Lung (tissue), 12 donors: Measurements from ENCODE around the gene C12orf75. TPM values are rescaled to one million over a fixed set of nuclear protein-coding genes. Genes with fewer than 3 reads are reported as not detected.
"Not testable (repeated sequence)": the region's sequence is repeated elsewhere in the genome, so short reads cannot be mapped to it uniquely, and the experiment has no call there.

Experiments used
- ATAC-seq: fragments of 200-7000 bp; cut with Tn5 transposase; one replicate; pipeline ENCODE4 v1.9.1; 2020; ENCODE audit warnings: moderate number of reproducible peaks; ENCODE audit not compliant: insufficient read depth, low FRiP score
- DNase-seq, 3 donors: peaks; one replicate each; pipeline ENCODE4 v3.0.0-alpha.2; 2013 to 2017
- H3K27ac ChIP-seq, 2 donors: one replicate each; pipeline ENCODE4 v1.5.1; 2013; ENCODE audit warnings: mild to moderate bottlenecking in 2 of 2, moderate library complexity in 2 of 2, control low read depth in 1 of 2, inconsistent platforms in 1 of 2, low read depth in 1 of 2, low read length in 1 of 2
- H3K27me3 ChIP-seq, 3 donors: one replicate each; pipeline ENCODE4 v1.5.1; 2013; ENCODE audit warnings: low read length in 2 of 3; ENCODE audit not compliant: control insufficient read depth in 3 of 3, insufficient read depth in 3 of 3
- H3K36me3 ChIP-seq, 4 donors: one replicate each; pipeline ENCODE4 v1.5.1; 2013; ENCODE audit warnings: low read length in 4 of 4, mild to moderate bottlenecking in 1 of 4, moderate library complexity in 1 of 4; ENCODE audit not compliant: control insufficient read depth in 4 of 4, insufficient read depth in 4 of 4
- H3K4me1 ChIP-seq, 5 donors: one replicate each; pipeline ENCODE4 v1.5.1; 2013; ENCODE audit warnings: low read length in 5 of 5, mild to moderate bottlenecking in 2 of 5, moderate library complexity in 1 of 5; ENCODE audit not compliant: control insufficient read depth in 5 of 5, insufficient read depth in 5 of 5
- H3K4me3 ChIP-seq: one replicate; pipeline ENCODE4 v1.5.1; 2013; ENCODE audit warnings: mild to moderate bottlenecking, control low read depth, moderate library complexity
- H3K9ac ChIP-seq, 2 donors: one replicate each; pipeline ENCODE4 v1.5.1; 2013; ENCODE audit warnings: low read length in 2 of 2, control low read depth in 1 of 2; ENCODE audit not compliant: insufficient read depth in 1 of 2
- H3K9me3 ChIP-seq, 4 donors: one replicate each; pipeline ENCODE4 v1.5.1; 2013; ENCODE audit warnings: low read length in 3 of 4, mild to moderate bottlenecking in 1 of 4, moderate library complexity in 1 of 4; ENCODE audit not compliant: control insufficient read depth in 4 of 4, insufficient read depth in 3 of 4
- CTCF ChIP-seq: IDR thresholded peaks from 2 replicates; pipeline ENCODE4 v1.5.1; 2012; ENCODE audit warnings: mild to moderate bottlenecking; ENCODE audit errors: control extremely low read depth, extremely low read depth
- WGBS, 2 donors: extraction: QIAGEN DNeasy Blood & Tissue Kit; methylation state at CpG; one replicate each; pipeline ENCODE4 v1.1.7; 2013; 5-methylcytosine and 5-hydroxymethylcytosine counted together
- polyA plus RNA-seq, 2 donors: library from polyadenylated mRNA; stranded (reverse); fragments of 200-250 nt; gene quantifications; one replicate each; pipeline ENCODE4 v1.2.1, GENCODE V29; 2013
- total RNA-seq, 2 donors: library from RNA; depleted of rRNA in 1 of 2; stranded (reverse); fragments of >200 nt in 1 of 2; gene quantifications; one replicate each; pipeline ENCODE4 v1.2.1, GENCODE V29; 2014 to 2021
- donor health status: control.
- donor health status: control.
- donor health status: Bipolar disorder and iron deficiency.
- donor health status: healthy.
- donor health status: DM: yes; HTN: yes; CAD: no.

C12orf75 gene
- total and polyA plus RNA-seq, 4 donors = 7.0 to 26.7 (median 17.2) TPM

- no peak overlapping the region for H3K4me3 ChIP-seq
- no peaks in the 10 kb centered on the region for H3K27me3 ChIP-seq
- no peak overlapping the region for H3K27ac ChIP-seq
- DNase-seq (no peak), ATAC-seq (no peak)
- H3K36me3 ChIP-seq = no peaks in the 10 kb centered on the region
- H3K9me3 ChIP-seq = no peaks in the 10 kb centered on the region
- H3K9ac ChIP-seq = no peak overlapping the region
- H3K4me1 ChIP-seq = no peaks in the 10 kb centered on the region
- no peak for TF ChIP-seq CTCF
- 97% methylated on average over 4 of the region's 4 CpGs for WGBS, 2 donors
Observed at GRCh38 chr12:105401198-105401597, 70.7 kb downstream of the C12orf75 start.

GRCh38 chr12:105402366-105402765, 71.9 kb downstream of the C12orf75 start:
- Histone ChIP-seq H3K4me1 (no peaks in the 10 kb centered on the region), H3K9me3 (no peaks in the 10 kb centered on the region), H3K9ac (no peak overlapping the region), H3K4me3 (no peak overlapping the region), H3K36me3 (no peaks in the 10 kb centered on the region), H3K27me3 (no peaks in the 10 kb centered on the region), H3K27ac (no peak overlapping the region)
- ATAC-seq (no peak), DNase-seq (no peak)
- WGBS, 2 donors = 95 to 97% methylated on average over 5 of the region's 5 CpGs
- no peak for TF ChIP-seq CTCF

GRCh38 chr12:105403095-105403494, 72.6 kb downstream of the C12orf75 start:
- 86 to 95% methylated on average over 1 of the region's 1 CpG for WGBS, 2 donors
- no peak for TF ChIP-seq CTCF
- Histone ChIP-seq H3K9ac (no peak overlapping the region), H3K9me3 (no peaks in the 10 kb centered on the region), H3K36me3 (no peaks in the 10 kb centered on the region), H3K4me3 (no peak overlapping the region), H3K27me3 (no peaks in the 10 kb centered on the region), H3K4me1 (peaks cover 0 to under 1% (median 0%) of the 10 kb centered on the region in 5 donors), H3K27ac (no peak overlapping the region)
- ATAC-seq (no peak), DNase-seq (no peak)

- H3K36me3 ChIP-seq, H3K9ac ChIP-seq, H3K27ac ChIP-seq, H3K4me1 ChIP-seq, H3K9me3 ChIP-seq, H3K4me3 ChIP-seq, H3K27me3 ChIP-seq, DNase-seq, ATAC-seq: not testable (repeated sequence)
- WGBS, 2 donors = 93 to 95% methylated on average over 3 of the region's 3 CpGs
Observed at GRCh38 chr12:105404134-105404533, 73.6 kb downstream of the C12orf75 start.
